Omental fat pad (tissue), 4 donors: Measurements from ENCODE around the gene EMP1. TPM values are rescaled to one million over a fixed set of nuclear protein-coding genes. Genes with fewer than 3 reads are reported as not detected.

Source experiments
- ATAC-seq: fragments of 150-250 bp; one replicate; pipeline ENCODE4 v1.9.1; 2016; ENCODE audit warnings: mild to moderate bottlenecking, moderate library complexity; ENCODE audit not compliant: low FRiP score
- DNase-seq: peaks from one replicate; pipeline ENCODE4 v3.0.0-alpha.2; 2019; ENCODE audit warnings: low spot score
- CTCF ChIP-seq, 3 donors: fragments of 450-650 bp; IDR thresholded peaks; one replicate each; pipeline ENCODE4 v1.5.1; 2016 to 2017; ENCODE audit warnings: antibody characterized with exemption in 3 of 3, mild to moderate bottlenecking in 3 of 3, moderate library complexity in 2 of 3
- total RNA-seq, 4 donors: library from RNA; depleted of rRNA; stranded (reverse); fragments of >200 nt; gene quantifications; one replicate each; pipeline ENCODE4 v1.1.0, GENCODE V29; 2016

Gene EMP1
- total RNA-seq, 4 donors from 2014 or later = 687 to 4,689 (median 1,133) TPM

DNA sequence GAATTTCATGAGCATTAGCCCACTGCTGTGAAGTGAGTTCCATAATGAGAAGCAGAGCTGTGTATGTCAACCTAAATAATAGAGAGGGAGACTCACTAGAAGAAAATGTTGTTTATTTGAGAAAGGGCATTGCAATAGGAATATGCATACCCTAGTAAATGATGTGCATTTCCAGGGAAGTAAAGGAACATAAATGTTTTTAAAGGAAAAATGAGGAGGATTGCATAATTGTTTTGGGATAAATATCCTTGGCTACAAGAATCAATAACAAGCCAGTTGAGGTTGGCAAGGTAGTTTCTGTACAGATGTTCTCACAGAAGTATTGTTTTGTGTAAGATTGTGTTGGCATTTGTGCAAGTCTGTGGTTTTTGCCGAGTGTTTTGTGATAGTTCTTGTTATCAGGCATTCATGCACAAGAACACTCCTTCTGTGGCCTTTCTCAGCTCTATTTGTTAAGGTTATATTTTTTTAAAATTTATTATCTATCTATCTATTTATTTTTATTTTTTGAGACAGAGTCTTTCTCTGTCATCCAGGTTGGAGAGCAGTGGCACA lies 47.1 kb downstream of the EMP1 start:
- DNase-seq (no peak), ATAC-seq (no peak)
- TF ChIP-seq CTCF (IDR thresholded peaks at IDR 0.05) = no peak

DNA sequence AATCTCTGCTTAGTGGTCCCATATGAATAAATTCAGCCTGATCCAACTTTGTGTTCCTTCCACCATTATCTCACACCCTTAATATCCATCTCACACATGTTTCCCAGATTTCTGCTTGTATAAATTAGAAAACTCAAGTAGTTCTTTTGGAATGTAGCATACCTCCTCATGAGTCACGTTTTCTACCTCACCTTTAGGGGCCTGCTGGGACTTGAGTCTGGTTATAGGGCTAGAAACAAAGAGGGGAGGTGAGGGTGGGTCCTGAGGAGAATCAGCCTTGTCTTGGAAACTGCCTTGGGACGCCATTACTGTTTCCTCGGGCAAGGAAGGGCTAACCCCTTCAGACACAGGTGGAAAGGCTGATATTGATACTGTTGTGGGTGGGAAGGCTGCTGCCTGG lies 51.1 kb downstream of the EMP1 start:
- ATAC-seq (no peak), DNase-seq (no peak)
- TF ChIP-seq CTCF (IDR thresholded peaks at IDR 0.05) = no peak

DNA sequence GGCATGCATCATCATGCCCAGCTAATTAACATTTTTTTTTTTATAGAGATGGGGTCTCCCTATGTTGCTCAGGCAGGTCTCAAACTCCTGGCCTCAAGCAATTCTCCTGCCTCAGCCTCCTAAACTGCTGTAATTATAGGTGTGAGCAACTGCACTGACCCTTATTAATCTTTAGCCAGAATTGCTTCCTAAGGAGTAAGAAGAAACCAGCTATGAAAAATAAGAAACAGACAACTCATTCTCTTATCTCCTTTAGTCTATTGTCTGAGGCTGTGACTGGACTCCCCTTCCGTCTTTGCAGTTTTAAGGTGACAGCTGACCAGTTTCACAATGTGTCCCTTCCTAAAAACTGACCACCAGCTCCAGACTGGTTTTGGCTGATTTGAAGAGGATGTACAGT lies 52.4 kb downstream of the EMP1 start:
- DNase-seq (no peak), ATAC-seq (no peak)
- TF ChIP-seq CTCF (IDR thresholded peaks at IDR 0.05) = no peak

- no peak for TF ChIP-seq CTCF (IDR thresholded peaks at IDR 0.05)
- no peak for DNase-seq
- ATAC-seq = peak; percentile 88
Measured at GRCh38 chr12:13250416-13250815, 53.9 kb downstream of the EMP1 start.

DNA sequence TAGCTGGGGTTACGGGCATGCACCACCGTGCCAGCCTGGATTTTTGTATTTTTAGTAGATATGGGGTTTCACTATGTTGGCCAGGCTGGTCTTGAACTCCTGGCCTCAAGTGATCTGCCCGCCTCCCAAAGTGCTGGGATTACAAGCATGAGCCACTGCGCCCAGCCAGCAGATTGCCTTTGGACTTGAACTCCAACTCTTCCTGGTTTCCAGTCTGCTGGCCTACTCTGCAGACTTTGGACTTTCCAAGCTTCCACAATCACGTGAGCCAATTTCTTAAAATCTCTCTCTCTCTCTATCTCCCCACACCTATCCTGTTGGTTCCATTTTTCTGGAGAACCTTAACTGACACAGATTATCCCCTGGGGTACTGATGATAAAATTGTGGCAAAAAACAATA lies 55.0 kb downstream of the EMP1 start:
- no peak for TF ChIP-seq CTCF (IDR thresholded peaks at IDR 0.05)
- DNase-seq = no peak
- no peak for ATAC-seq

- TF ChIP-seq CTCF (IDR thresholded peaks at IDR 0.05) = no peak
- DNase-seq (no peak), ATAC-seq (no peak)
Measured at GRCh38 chr12:13252024-13252423, 55.5 kb downstream of the EMP1 start.

DNA sequence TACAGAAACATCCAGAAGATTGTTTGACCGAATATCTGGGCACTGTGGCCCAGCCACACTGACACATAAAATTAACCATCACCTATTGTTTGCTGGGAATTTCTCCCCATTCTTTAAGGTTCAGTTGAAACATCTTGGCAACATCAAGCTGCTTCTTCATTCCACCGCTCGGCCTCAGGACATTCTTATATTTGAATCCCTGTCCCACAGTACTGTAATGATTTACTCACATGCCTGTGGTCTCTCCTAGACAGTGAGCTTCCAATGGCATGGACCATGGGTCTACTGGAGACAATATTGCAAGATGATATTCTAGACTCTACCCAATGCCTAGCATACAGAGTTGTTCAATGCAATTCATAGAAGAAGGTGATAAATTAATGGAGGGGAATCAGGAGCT lies 56.1 kb downstream of the EMP1 start:
- DNase-seq = no peak
- ATAC-seq = no peak

More for the DNA sequence above, 56.1 kb downstream of the EMP1 start:
- TF ChIP-seq CTCF (IDR thresholded peaks at IDR 0.05) = no peak
